Measurements from ENCODE around the gene DRC7. TPM values are rescaled to one million over a fixed set of nuclear protein-coding genes. Genes with fewer than 3 reads are reported as not detected.

The DRC7 gene
- polyA plus RNA-seq, 1 donor (not counting 4 experiments of a cell fraction or from before 2014, with no cell fraction given): not detected

- Histone ChIP-seq H2AFZ (ENCODE audit: control insufficient read depth, low read length) (no peak overlapping the region), H3K4me1 (ENCODE audit: control insufficient read depth, extremely low read depth, insufficient read depth, low read length) (no peaks in the 10 kb centered on the region), H3K79me2 (ENCODE audit: control insufficient read depth, insufficient read depth, low read length) (no peaks in the 10 kb centered on the region), H3K9me1 (ENCODE audit: control insufficient read depth, extremely low read depth, insufficient read depth, low read length) (no peaks in the 10 kb centered on the region), H3K4me2 (ENCODE audit: control insufficient read depth, extremely low read depth, insufficient read depth, low read depth, low read length) (no peak overlapping the region), H3K27me3 (ENCODE audit: control insufficient read depth, extremely low read depth, insufficient read depth, low read length) (no peaks in the 10 kb centered on the region), H3K9ac (ENCODE audit: control insufficient read depth, extremely low read depth, insufficient read depth, low read length) (no peak overlapping the region), H4K20me1 (ENCODE audit: control insufficient read depth, extremely low read depth, insufficient read depth, low read length) (no peaks in the 10 kb centered on the region), H3K36me3 (ENCODE audit: control insufficient read depth in 2 of 2, extremely low read depth in 1 of 2, insufficient read depth in 2 of 2, low read length in 2 of 2) (no peaks in the 10 kb centered on the region), H3K27ac (ENCODE audit: control insufficient read depth, insufficient read depth, low read length) (no peak overlapping the region), H3K4me3 (ENCODE audit: control insufficient read depth in 2 of 3, extremely low read depth in 1 of 3, insufficient read depth in 2 of 3, low read depth in 1 of 3, low read length in 3 of 3) (no peak overlapping the region), H3K9me3 (ENCODE audit: control insufficient read depth, low read depth, low read length) (no peaks in the 10 kb centered on the region)
- TF ChIP-seq EZH2 (IDR thresholded peaks at IDR 0.05; ENCODE audit: low read length) (no peak), CTCF (optimal IDR thresholded peaks at IDR 0.05 in 1 of 3, IDR thresholded peaks at IDR 0.05 in 1 of 3, conservative IDR thresholded peaks at IDR 0.05 in 1 of 3; ENCODE audit: extremely low read depth in 1 of 3, insufficient read depth in 2 of 3, low read length in 3 of 3) (no peak)
- dilution Hi-C loops (cut with MboI; ENCODE audit: extremely low pct_ligation_motif_present, low sequenced_read_pairs): no loop called here
- FAIRE-seq: no peak
- DNase-seq (ENCODE audit: low read depth, low spot score): no peak
Measured at GRCh38 chr16:57685633-57686032, 9.0 kb upstream of the DRC7 start.

- no peaks in the 10 kb centered on the region for H3K9me3 ChIP-seq (ENCODE audit: control insufficient read depth, low read depth, low read length)
- dilution Hi-C loops (cut with MboI; ENCODE audit: extremely low pct_ligation_motif_present, low sequenced_read_pairs): no loop called here
- no peaks in the 10 kb centered on the region for H3K9me1 ChIP-seq (ENCODE audit: control insufficient read depth, extremely low read depth, insufficient read depth, low read length)
- H3K4me1 ChIP-seq (ENCODE audit: control insufficient read depth, extremely low read depth, insufficient read depth, low read length): no peaks in the 10 kb centered on the region
- no peaks in the 10 kb centered on the region for H3K27me3 ChIP-seq (ENCODE audit: control insufficient read depth, extremely low read depth, insufficient read depth, low read length)
- no peak overlapping the region for H3K27ac ChIP-seq (ENCODE audit: control insufficient read depth, insufficient read depth, low read length)
- H3K36me3 ChIP-seq (ENCODE audit: control insufficient read depth in 2 of 2, extremely low read depth in 1 of 2, insufficient read depth in 2 of 2, low read length in 2 of 2): no peaks in the 10 kb centered on the region
- H4K20me1 ChIP-seq (ENCODE audit: control insufficient read depth, extremely low read depth, insufficient read depth, low read length): no peaks in the 10 kb centered on the region
- no peak overlapping the region for H3K4me2 ChIP-seq (ENCODE audit: control insufficient read depth, extremely low read depth, insufficient read depth, low read depth, low read length)
- H3K9ac ChIP-seq (ENCODE audit: control insufficient read depth, extremely low read depth, insufficient read depth, low read length): no peak overlapping the region
- no peaks in the 10 kb centered on the region for H3K79me2 ChIP-seq (ENCODE audit: control insufficient read depth, insufficient read depth, low read length)
- TF ChIP-seq CTCF (optimal IDR thresholded peaks at IDR 0.05 in 1 of 3, IDR thresholded peaks at IDR 0.05 in 1 of 3, conservative IDR thresholded peaks at IDR 0.05 in 1 of 3; ENCODE audit: extremely low read depth in 1 of 3, insufficient read depth in 2 of 3, low read length in 3 of 3): no peak
- TF ChIP-seq EZH2 (IDR thresholded peaks at IDR 0.05; ENCODE audit: low read length): no peak
- FAIRE-seq (no peak), DNase-seq (ENCODE audit: low read depth, low spot score) (no peak)
- H2AFZ ChIP-seq (ENCODE audit: control insufficient read depth, low read length): no peak overlapping the region
- no peak overlapping the region for H3K4me3 ChIP-seq (ENCODE audit: control insufficient read depth in 2 of 3, extremely low read depth in 1 of 3, insufficient read depth in 2 of 3, low read depth in 1 of 3, low read length in 3 of 3)
Measured at GRCh38 chr16:57686577-57686976, 8.0 kb upstream of the DRC7 start.

Data from keratinocyte (primary cell).